Activated T-cell treated with anti-CD3 and anti-CD28 coated beads for 1 hour (primary cell): ENCODE results near the gene DYNLT3.

ENCODE experiments used
- DNase-seq: peaks from one replicate; pipeline ENCODE4 v3.0.0-alpha.2; 2020; ENCODE audit warnings: low read depth

DYNLT3 gene

DNA sequence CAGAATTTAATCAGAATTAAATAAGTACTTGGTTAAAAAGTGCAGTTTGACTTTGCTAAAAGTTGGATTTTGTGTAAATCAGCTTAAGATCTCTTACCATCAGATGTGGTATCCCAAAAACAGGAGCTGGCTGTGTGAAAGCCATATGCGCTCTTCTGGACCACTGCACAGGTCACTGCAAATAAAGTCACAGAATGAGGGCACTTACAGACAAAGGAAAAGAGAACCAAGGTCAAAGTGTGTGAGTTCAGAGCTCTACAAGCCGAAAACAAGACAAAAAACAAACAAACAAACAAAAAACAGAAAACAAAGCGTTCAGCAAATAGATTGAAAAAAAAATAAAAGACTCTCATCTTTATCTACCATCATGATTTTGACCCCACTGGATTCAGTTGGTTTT, 6.4 kb downstream of the DYNLT3 start:
- no peak for DNase-seq

DNA sequence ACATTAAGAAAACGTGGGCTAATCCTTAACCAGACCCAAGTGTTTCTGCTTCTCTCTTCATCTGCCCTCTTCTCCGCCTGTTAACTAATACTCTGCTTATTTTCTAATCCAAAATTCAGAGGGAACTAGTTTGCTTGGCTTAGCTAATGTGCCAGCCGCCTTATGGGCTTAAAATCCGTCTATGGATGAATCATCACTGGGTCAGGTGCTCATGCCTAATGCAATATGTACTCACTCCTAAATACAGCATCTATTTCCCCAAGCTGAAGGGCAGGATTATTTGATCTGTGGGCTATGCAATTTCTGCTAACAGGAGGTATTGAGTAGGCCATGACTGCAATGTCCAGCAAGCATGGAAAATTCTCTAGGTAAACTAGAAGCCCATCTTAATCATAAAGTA, 12.4 kb downstream of the DYNLT3 start:
- DNase-seq, result no peak

DNA sequence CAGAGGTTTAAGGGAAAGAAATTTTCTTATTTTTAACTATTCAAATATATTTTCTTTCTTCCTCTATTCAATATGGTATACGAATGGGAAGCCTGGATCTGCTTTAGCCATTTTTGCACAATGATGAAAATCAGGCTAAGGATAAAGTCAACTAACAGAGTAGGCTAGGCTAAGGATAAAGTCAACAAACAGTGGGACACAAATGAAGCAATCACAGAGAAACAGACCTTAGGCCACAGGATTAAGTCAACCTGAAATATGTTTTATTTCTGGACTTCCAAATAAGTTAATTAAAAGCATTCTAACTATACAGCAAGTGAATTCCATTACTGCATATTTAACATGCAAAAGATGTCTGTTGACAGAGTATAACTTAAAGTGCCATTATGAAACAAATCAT, 17.0 kb downstream of the DYNLT3 start:
- no peak for DNase-seq

DNA sequence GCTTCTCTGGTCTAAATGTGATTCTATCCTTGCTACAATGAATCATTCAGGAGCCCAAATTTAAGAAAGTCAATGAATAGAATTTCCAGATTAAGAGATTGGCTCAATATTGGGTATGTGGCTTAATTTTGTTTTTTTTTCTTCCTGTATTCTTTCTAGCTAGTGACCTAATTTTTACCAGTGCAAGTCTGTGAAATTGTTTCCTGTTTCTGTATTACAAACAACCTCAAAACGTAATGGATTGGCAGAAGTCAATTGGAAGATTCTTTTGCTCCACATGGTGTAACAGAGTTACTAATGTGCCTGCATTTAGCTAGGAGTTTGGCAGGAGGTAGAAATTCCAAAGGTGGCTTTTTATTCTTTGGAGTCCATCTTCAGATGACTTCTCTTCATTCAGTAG, 17.6 kb downstream of the DYNLT3 start:
- DNase-seq, result no peak

DNA sequence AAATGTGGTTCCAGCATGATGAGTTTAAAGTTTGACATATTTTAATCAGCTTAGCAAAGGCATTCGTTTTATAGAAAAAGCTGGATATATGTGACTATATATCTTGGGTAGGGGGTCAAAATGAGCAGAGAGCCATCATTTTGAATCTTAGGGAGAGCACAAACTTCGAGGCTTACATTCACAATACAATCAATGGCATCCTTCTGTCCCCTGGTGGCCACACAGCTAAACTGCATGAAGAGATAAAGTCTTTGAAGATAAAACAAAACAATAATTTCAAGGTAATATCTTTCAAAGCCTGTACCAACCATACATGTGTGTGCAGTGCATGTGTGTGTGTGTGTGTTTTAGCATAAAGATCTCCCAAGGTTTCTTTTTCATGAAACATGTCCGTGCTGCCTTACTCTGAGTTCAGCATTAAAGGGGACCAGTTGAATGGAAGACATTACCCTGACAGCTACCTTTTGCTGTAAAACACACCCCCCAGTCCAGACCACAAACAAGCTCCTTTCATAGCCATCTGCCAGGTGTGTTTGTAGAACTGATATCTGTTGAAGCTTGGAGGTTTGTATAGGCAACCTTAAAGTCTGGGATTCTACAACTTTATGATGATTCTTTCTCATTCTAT, 22.0 kb downstream of the DYNLT3 start:
- peak; percentile 32 for DNase-seq

DNA sequence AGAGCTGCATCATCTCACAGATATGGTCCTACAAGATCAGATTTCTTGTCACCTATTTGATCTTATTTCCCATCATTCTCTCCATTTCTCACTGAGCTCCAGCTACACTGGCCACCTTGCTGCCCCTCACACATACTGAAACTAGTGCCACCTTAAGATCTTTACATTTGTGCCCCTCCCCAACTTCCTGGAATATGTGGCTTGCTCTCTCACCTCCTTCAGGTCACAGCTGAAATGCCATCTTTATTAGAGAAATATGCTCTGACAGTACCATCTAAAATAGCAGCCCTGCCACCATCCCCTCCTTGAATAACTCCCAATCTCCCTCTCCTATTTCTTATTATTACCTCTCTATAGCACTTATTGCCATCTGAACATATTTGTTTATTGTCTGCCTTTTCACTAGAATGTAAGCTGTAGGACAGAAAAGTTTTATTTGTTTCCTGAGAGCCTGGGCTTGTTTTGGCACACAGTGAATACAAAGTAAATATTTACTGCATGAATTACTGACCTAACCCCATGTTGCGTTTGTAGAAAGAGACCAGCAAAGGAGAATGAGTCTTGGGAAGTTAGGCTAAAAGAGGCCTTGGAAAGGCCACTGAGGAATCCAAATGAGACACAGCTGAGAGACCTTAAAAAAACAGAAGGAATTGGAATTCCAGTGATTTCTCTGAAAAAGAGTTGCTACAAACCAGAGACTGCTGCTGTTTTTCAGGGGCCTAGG, 22.7 kb downstream of the DYNLT3 start:
- DNase-seq, result no peak

DNA sequence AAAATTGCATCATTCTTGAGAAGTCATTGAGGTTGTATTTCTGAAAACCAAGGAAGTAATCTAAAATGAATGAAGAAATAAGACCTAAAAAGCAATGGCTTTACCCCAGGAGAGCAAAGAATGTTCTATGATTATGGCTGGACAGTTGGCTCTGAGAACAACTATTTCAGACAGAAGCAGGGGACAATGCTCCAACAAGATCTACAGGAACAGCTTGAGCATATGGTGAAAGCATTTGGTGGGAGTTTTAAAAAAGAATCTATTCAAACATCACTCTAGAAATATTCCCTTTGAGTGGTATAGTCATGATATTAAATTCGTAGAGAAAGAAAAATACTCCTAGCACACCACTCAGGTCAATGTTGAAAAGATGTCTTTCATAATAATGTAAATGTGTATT, 26.7 kb downstream of the DYNLT3 start:
- DNase-seq, result no peak

DNA sequence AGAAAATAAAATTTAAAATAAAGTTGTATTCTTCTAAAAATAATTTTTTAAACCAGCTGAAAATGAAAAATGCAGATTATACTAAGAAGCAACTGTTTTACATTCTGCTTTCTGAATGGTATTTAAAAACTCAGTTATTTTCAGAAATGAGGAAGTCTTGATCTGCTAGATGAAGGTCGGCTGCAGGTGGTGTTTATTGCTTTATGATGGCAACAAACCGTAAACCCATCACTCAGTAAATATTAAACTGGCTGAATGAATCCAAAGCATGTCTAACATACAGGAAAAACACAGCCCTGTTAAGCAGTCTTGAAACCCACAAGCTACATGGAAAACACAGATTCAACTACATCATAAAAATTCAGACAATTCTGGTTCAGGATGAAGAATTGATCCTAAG, 29.3 kb downstream of the DYNLT3 start:
- no peak for DNase-seq

DNA sequence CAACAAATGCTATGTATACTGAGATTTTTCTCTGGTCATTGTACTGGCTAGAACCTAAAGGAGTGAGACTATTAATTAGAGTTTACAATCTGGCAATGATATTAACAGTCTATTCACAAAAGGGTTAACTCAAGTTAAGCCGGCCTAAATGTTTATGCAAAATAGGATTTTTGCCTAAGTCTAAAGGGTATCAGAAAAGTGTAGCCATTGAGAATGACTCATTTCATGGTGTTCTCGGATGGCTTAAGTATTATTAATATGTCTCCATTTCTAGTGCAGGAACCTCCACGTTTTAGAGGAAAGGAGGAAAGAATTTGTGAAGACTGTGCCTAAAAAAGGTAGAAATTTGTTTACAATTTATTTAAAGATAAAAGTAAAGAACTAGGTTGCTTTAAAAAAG, 29.8 kb downstream of the DYNLT3 start:
- no peak for DNase-seq

DNA sequence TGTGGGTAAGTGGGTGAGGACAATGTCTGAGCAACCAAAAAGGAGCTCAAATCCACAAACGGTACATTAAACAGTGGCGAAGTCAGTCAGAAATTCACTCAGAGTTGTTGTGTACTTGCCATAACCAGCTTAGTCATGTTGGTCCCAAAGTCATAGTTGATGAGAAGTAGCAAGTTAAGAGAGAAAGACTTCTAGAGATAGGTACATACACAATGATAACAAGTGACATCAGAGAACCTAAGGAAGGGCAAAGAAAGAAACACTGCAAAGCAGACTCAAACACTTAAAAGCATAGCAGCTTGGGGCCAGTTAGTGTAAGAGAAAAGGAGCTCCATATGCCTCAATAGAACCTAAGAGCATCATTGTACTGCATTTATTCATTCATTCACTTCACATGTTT, 30.2 kb downstream of the DYNLT3 start:
- DNase-seq, result no peak

DNA sequence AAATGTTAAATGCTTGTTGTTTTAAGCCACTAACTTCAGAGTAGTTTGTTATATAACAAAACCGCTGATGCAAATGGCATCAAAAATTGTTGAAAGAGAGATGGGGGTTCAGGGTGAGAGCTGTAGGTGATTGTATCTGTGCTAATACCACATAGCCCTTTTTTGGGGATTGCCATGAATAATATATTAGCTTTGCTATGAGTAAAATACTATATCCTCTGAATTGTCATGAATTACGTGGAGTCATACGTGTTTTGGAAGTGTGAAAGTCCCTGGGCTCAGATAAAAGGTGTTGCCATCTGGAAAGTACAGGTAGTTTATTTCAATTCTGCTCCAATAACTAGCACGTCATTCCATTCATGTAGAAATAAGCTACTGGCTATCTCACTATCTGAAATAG, 30.6 kb downstream of the DYNLT3 start:
- DNase-seq, result no peak

DNA sequence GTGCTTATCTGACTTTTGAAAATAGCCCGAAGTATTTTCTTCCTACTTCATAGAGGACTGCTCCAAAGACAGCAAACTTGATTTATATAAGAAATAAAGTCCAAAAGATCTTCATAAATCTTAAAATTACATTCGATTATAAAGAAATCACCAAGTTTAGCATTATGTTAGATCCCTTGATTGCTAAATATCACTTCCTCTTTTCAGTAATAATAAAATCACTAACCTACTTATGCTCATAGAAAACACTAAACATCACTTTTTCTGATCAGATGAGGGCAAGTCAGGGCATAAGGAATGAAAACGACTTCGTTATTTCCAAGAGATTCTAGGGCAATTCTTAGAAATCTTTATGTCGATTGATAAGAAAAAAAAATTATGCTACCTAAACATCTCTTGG, 32.0 kb downstream of the DYNLT3 start:
- no peak for DNase-seq

DNA sequence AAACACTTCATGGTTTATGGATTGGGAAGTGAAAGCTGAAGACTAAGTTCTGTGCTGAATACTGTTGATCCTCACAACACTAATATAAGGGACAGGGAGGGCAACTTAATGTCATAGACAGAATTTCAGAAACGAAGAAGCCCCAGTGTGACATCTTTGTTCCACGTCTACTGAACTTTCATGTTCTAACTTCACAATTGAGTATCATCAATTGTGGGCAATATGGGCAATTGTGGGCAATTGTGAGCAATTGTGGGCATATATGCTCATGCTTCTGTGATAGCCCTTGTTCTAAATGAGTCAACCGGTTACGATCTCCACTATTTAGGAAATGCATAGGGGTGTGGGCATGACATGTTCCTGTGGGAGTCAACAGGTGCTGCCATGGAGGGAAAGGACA, 33.8 kb downstream of the DYNLT3 start:
- DNase-seq, result no peak

DNA sequence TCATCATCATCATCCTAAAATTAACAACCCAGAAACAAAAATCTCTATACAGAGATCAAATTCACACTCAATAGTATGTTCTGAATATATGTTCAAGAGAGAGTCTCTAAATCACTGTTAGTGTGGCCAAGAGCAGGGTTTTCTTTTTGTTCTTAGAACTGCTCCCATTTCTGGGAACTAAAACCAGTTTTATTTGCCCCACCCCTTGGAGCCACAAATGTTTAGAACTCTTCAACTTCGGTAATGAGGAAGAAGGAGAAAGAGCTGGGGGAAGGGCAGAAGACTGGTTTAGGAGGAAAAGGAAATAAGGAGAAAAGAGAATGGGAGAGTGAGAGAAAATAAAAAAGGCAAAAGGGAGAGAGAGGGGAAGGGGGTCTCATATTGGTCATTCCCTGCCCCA, 35.3 kb downstream of the DYNLT3 start:
- no peak for DNase-seq

DNA sequence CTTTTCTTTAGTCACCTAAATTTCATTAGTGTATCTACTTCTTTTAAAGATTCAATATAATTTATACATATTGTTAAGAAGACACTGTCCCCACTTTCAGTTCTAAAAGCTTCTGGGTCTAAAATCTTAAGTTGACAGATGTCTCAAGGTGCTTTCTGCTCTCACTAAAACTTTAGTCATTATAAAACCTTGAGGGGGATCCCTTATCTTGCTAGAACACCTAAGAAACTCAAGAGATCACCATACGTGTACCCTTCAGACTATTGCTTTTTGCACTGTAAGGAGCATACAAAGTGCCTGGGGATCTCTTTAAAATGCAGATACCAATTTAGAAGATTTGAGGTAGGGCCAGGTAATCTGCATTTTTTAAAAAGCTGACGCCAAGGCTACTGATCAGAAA, 37.4 kb downstream of the DYNLT3 start:
- no peak for DNase-seq

DNA sequence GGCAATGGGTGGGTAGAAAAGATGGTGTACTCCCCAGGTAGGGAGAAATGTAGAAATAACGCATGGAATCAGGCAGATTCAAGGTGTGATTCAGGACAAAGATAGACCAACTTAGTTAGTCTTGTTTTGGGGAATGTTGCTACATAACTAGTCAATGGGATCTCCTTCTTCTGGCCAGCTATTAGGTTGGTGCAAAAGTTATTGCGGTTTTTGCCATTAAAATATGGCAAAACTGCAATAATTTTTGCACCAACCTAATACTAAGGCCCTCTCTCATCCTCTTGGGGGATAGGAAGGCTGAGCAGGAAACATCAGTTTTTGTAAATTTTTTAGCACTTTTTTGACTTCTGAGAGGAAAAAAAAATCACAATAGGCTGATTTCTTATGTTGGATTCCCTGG, 44.3 kb downstream of the DYNLT3 start:
- DNase-seq, result no peak

DNA sequence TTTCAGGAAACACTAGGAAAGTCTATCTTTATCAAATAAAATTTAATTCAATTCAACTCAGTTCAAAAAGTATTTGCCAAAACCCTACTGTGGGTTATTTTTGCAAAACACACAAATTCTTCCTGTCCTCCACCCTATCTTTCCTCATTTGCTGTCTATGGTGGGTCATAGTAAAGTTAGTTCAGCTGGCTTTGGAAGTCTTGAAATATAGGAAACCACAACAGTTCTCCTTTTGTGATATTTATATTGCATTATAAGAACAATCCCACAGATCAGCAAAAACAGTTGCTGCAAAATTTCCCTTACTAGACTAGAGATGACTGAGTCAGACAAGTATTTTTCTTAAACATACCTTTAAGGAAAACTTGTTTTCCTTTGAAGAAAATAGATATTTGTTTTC, 45.3 kb downstream of the DYNLT3 start:
- no peak for DNase-seq

DNA sequence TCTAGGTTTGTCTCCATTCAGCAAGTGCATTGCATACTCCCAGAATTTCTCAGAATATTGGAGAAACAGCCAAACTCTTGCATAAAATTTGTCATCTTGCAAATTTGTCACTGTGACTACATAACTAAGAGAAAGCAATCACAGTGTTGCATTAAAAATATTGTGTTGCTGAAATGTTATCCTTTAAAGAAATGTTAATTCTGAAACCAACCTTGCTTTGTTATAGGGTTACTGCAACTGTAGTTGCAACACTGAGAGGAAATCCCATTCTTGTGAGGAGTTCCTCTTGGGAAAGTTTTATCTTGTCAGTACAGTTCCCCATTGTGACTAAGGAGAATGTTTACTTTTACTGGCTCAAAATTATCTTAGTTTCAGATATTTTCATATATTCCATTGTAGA, 46.7 kb downstream of the DYNLT3 start:
- no peak for DNase-seq

DNA sequence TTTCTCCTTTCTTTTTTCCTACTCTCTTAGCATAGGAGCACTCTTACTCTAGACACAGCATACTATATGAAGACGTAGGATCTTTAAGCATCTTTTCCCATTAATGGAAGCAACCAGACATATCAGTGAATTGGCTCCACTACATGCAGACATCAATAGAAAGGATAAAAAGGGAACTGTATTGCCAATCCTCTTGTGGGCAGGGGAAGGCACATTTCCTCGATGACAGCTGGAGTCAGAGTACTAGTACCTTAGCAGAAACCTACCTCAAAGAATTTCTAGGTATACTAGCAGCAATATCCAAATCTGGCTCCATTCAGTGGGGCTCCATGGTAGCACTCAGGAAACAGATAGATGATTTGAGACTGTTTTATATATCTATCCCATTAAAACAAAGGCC, 47.4 kb downstream of the DYNLT3 start:
- DNase-seq, result no peak

DNA sequence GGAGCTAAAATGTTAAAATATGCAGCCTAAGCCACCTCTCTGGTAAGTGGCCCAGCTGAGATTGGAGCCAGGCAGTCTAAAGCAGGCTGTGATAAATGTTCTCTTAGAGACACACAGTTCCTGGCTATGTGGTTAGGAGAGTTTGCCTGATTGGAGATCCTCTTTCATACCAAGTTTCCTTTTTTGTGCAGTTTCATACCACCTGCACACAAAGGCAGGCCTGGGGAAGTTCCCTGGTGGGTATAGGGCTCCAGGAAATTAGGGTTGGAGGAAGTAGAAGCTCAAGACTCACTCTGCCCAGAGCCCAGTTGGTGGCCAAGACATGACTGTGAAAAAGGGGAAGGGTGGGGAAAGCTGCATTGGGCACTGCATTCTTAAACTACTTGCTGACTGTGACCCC, 50.6 kb downstream of the DYNLT3 start:
- no peak for DNase-seq

DNA sequence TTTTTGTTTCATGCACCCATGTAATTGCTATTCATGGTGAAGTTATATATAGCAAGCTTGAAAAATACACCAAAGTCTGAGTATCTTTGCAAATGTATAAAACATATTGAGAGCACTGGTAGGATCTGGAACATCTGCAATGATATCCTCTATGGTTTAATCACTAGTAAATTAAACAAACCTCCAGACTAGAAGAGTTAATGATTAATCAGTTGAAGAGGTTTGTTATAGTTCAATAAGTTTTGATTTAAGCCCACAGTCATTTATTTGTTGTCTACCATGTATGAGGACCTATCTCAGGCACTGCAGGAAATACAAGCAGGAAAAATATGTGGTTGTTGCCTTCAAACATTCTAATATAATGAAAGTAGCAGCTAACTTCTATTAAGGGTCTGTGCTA, 51.1 kb downstream of the DYNLT3 start:
- DNase-seq, result no peak
